ENCODE data around the gene SIGLECL1. TPM values are rescaled to one million over a fixed set of nuclear protein-coding genes. Genes with fewer than 3 reads are reported as not detected.

SIGLECL1 gene
- total and polyA plus RNA-seq, 9 of the 15 experiments (the other 6 are each of a cell fraction or from before 2014, with no cell fraction given) = not detected

- CTCF ChIA-PET (ENCODE audit: low intra/inter-chr PET ratio) = no interaction called here
- POLR2A ChIA-PET = interaction anchor here (1.0 kb wide), 1 partner anchor 12 kb away, joined by 3 read pairs; no protein-coding TSS in a partner anchor
Observed at GRCh38 chr19:51227326-51227725, 23.6 kb upstream of the SIGLECL1 start.

GRCh38 chr19:51227966-51228365 is 22.9 kb upstream of the SIGLECL1 start:
- no peak overlapping the region for H3K4me2 ChIP-seq (ENCODE audit: insufficient read depth, low read length)
- no peaks in the 10 kb centered on the region for H3K9me1 ChIP-seq (ENCODE audit: control insufficient read depth, insufficient read depth, low read length)
- H3K36me3 ChIP-seq (ENCODE audit: control insufficient read depth, insufficient read depth, low read length) = no peaks in the 10 kb centered on the region; the same call in 2 of the 3 replicates
- peaks cover 10% of the 10 kb centered on the region for H3K79me2 ChIP-seq (ENCODE audit: control insufficient read depth, insufficient read depth, low read length)
- no peak overlapping the region for H2AFZ ChIP-seq (ENCODE audit: low read depth, low read length)
- no peak overlapping the region for H3K9ac ChIP-seq (ENCODE audit: insufficient read depth in 1 of 2, low read depth in 2 of 2, low read length in 2 of 2)
- 90% methylated on average over 2 of the region's 2 CpGs for WGBS (ENCODE audit: insufficient coverage, low coverage, missing lambda C conversion rate)
- no peak overlapping the region for H3K27ac ChIP-seq (ENCODE audit: extremely low read depth, low read depth, low read length)
- in situ Hi-C loops (cut with MboI) = no loop called here
- DNase-seq (ENCODE audit: extremely low read depth in 1 of 4, low spot score in 3 of 4) (no peak), ATAC-seq (no peak), FAIRE-seq (no peak)
- CTCF ChIA-PET (ENCODE audit: low intra/inter-chr PET ratio) = no interaction called here
- H3K9me3 ChIP-seq (replicated peaks; ENCODE audit: control insufficient read depth, insufficient read depth, low read depth, low read length) = peaks cover 3% of the 10 kb centered on the region; the same call in 1 of the 2 replicates
- H3K4me1 ChIP-seq (replicated peaks in 1 of 2; ENCODE audit: control insufficient read depth in 2 of 2, insufficient read depth in 2 of 2, low read length in 2 of 2) = peaks cover 18 to 19% of the 10 kb centered on the region in 2 experiments
- H4K20me1 ChIP-seq (replicated peaks; ENCODE audit: control insufficient read depth, insufficient read depth, low read length) = no peaks in the 10 kb centered on the region
- no peak overlapping the region for H3K4me3 ChIP-seq
- POLR2A ChIA-PET = no interaction called here
- no TSS peak for BruUV-seq (replicated peaks)
- intact Hi-C loops (cut with micrococcal nuclease) = no loop called here
- no peaks in the 10 kb centered on the region for H3K27me3 ChIP-seq (ENCODE audit: control insufficient read depth in 2 of 2, insufficient read depth in 2 of 2, low read length in 2 of 2)
- TF ChIP-seq KDM1A (IDR thresholded peaks at IDR 0.05) = no peak
- TF ChIP-seq STAT5B (CRISPR knock-in tag; IDR thresholded peaks at IDR 0.05) = no peak
- no peak for TF ChIP-seq ZNF121 (CRISPR knock-in tag; conservative IDR thresholded peaks at IDR 0.05)
- no peak for TF ChIP-seq KAT7 (CRISPR knock-in tag; IDR thresholded peaks at IDR 0.05; ENCODE audit: borderline replicate concordance)
- TF ChIP-seq NEUROD1 (IDR thresholded peaks at IDR 0.05; ENCODE audit: borderline replicate concordance, low read depth, low read length, partially characterized antibody) = no peak
- no peak for TF ChIP-seq RREB1 (CRISPR knock-in tag; IDR thresholded peaks at IDR 0.05)

More at GRCh38 chr19:51227326-51227725, 23.6 kb upstream of the SIGLECL1 start:
- Histone ChIP-seq H3K79me2 (ENCODE audit: control insufficient read depth, insufficient read depth, low read length) (peaks cover 10% of the 10 kb centered on the region), H3K4me3 (no peak overlapping the region), H3K4me1 (replicated peaks in 1 of 2; ENCODE audit: control insufficient read depth in 2 of 2, insufficient read depth in 2 of 2, low read length in 2 of 2) (peaks cover 18 to 19% of the 10 kb centered on the region in 2 experiments), H2AFZ (ENCODE audit: low read depth, low read length) (no peak overlapping the region), H3K27ac (ENCODE audit: extremely low read depth, low read depth, low read length) (no peak overlapping the region), H3K36me3 (ENCODE audit: control insufficient read depth, insufficient read depth, low read length) (no peaks in the 10 kb centered on the region; the same call in 2 of the 3 replicates), H3K9ac (ENCODE audit: insufficient read depth in 1 of 2, low read depth in 2 of 2, low read length in 2 of 2) (no peak overlapping the region), H3K9me3 (replicated peaks; ENCODE audit: control insufficient read depth, insufficient read depth, low read depth, low read length) (peaks cover 3% of the 10 kb centered on the region; the same call in 1 of the 2 replicates), H3K4me2 (ENCODE audit: insufficient read depth, low read length) (no peak overlapping the region), H3K27me3 (ENCODE audit: control insufficient read depth in 2 of 2, insufficient read depth in 2 of 2, low read length in 2 of 2) (no peaks in the 10 kb centered on the region), H3K9me1 (ENCODE audit: control insufficient read depth, insufficient read depth, low read length) (no peaks in the 10 kb centered on the region), H4K20me1 (replicated peaks; ENCODE audit: control insufficient read depth, insufficient read depth, low read length) (no peaks in the 10 kb centered on the region)
- FAIRE-seq (no peak), DNase-seq (ENCODE audit: extremely low read depth in 1 of 4, low spot score in 3 of 4) (no peak), ATAC-seq (no peak)
- TF ChIP-seq RFX5 (IDR thresholded peaks at IDR 0.05; ENCODE audit: low read depth, low read length) (peak; percentile 56; the same call in 1 of the 2 replicates), ZNF347 (CRISPR knock-in tag; IDR thresholded peaks at IDR 0.05; ENCODE audit: low read depth) (no peak), NRF1 (conservative IDR thresholded peaks at IDR 0.05 in 1 of 2, IDR thresholded peaks at IDR 0.05 in 1 of 2) (no peak), ZNF316 (IDR thresholded peaks at IDR 0.05) (peak; percentile 34; the same call in 1 of the 2 replicates)
- BruUV-seq (replicated peaks) = no TSS peak
- 16% methylated on average over 2 of the region's 2 CpGs for WGBS (ENCODE audit: insufficient coverage, low coverage, missing lambda C conversion rate)
- intact Hi-C loops (cut with micrococcal nuclease) = no loop called here
- in situ Hi-C loops (cut with MboI) = no loop called here
